Measurements from ENCODE around the gene VSTM4.

Gene VSTM4

GRCh38 chr10:49023071-49023470, 92.3 kb downstream of the VSTM4 start:
- Mint-ChIP-seq H3K4me1 (ENCODE audit: low read depth) (no peaks in the 10 kb centered on the region), H3K4me3 (no peak overlapping the region), H3K9me3 (no peaks in the 10 kb centered on the region), H3K27me3 (peaks cover 14% of the 10 kb centered on the region), H3K36me3 (ENCODE audit: low read depth) (no peaks in the 10 kb centered on the region), H3K27ac (no peak overlapping the region)

GRCh38 chr10:49021685-49022084, 93.6 kb downstream of the VSTM4 start:
- Mint-ChIP-seq H3K36me3 (ENCODE audit: low read depth) (no peaks in the 10 kb centered on the region), H3K9me3 (no peaks in the 10 kb centered on the region), H3K4me1 (ENCODE audit: low read depth) (no peaks in the 10 kb centered on the region), H3K27me3 (peaks cover 25% of the 10 kb centered on the region), H3K27ac (no peak overlapping the region), H3K4me3 (no peak overlapping the region)

GRCh38 chr10:49015700-49016099, 99.6 kb downstream of the VSTM4 start:
- Mint-ChIP-seq H3K36me3 (ENCODE audit: low read depth) (no peaks in the 10 kb centered on the region), H3K27me3 (peaks cover 28% of the 10 kb centered on the region), H3K27ac (no peak overlapping the region), H3K4me3 (no peak overlapping the region), H3K4me1 (ENCODE audit: low read depth) (no peaks in the 10 kb centered on the region), H3K9me3 (no peaks in the 10 kb centered on the region)

GRCh38 chr10:49012603-49013002, 102.7 kb downstream of the VSTM4 start:
- Mint-ChIP-seq H3K27ac (no peak overlapping the region), H3K9me3 (no peaks in the 10 kb centered on the region), H3K4me1 (ENCODE audit: low read depth) (no peaks in the 10 kb centered on the region), H3K4me3 (no peak overlapping the region), H3K27me3 (peaks cover 12% of the 10 kb centered on the region), H3K36me3 (ENCODE audit: low read depth) (no peaks in the 10 kb centered on the region)

GRCh38 chr10:49011756-49012155, 103.6 kb downstream of the VSTM4 start:
- no peaks in the 10 kb centered on the region for H3K36me3 Mint-ChIP-seq (ENCODE audit: low read depth)
- no peak overlapping the region for H3K4me3 Mint-ChIP-seq
- no peak overlapping the region for H3K27ac Mint-ChIP-seq
- no peaks in the 10 kb centered on the region for H3K9me3 Mint-ChIP-seq
- H3K27me3 Mint-ChIP-seq, result peaks cover 6% of the 10 kb centered on the region
- no peaks in the 10 kb centered on the region for H3K4me1 Mint-ChIP-seq (ENCODE audit: low read depth)

GRCh38 chr10:49010865-49011264, 104.5 kb downstream of the VSTM4 start:
- Mint-ChIP-seq H3K36me3 (ENCODE audit: low read depth) (no peaks in the 10 kb centered on the region), H3K27me3 (peaks cover 3% of the 10 kb centered on the region), H3K4me1 (ENCODE audit: low read depth) (no peaks in the 10 kb centered on the region), H3K4me3 (no peak overlapping the region), H3K9me3 (no peaks in the 10 kb centered on the region), H3K27ac (no peak overlapping the region)

- H3K27me3 Mint-ChIP-seq, result no peaks in the 10 kb centered on the region
- no peaks in the 10 kb centered on the region for H3K36me3 Mint-ChIP-seq (ENCODE audit: low read depth)
- no peaks in the 10 kb centered on the region for H3K4me1 Mint-ChIP-seq (ENCODE audit: low read depth)
- H3K27ac Mint-ChIP-seq, result no peak overlapping the region
- H3K9me3 Mint-ChIP-seq, result no peaks in the 10 kb centered on the region
- no peak overlapping the region for H3K4me3 Mint-ChIP-seq
Observed at GRCh38 chr10:49010295-49010694, 105.0 kb downstream of the VSTM4 start.

- Mint-ChIP-seq H3K4me3 (no peak overlapping the region), H3K27ac (no peak overlapping the region), H3K4me1 (ENCODE audit: low read depth) (no peaks in the 10 kb centered on the region), H3K36me3 (ENCODE audit: low read depth) (no peaks in the 10 kb centered on the region), H3K9me3 (no peaks in the 10 kb centered on the region), H3K27me3 (no peaks in the 10 kb centered on the region)
Observed at GRCh38 chr10:49009199-49009979, 105.9 kb downstream of the VSTM4 start.

GRCh38 chr10:49008505-49009198, 106.7 kb downstream of the VSTM4 start:
- H3K4me3 Mint-ChIP-seq, result no peak overlapping the region
- no peaks in the 10 kb centered on the region for H3K4me1 Mint-ChIP-seq (ENCODE audit: low read depth)
- H3K27me3 Mint-ChIP-seq, result no peaks in the 10 kb centered on the region
- H3K36me3 Mint-ChIP-seq (ENCODE audit: low read depth), result no peaks in the 10 kb centered on the region
- H3K27ac Mint-ChIP-seq, result no peak overlapping the region
- no peaks in the 10 kb centered on the region for H3K9me3 Mint-ChIP-seq

- Mint-ChIP-seq H3K36me3 (ENCODE audit: low read depth) (no peaks in the 10 kb centered on the region), H3K4me3 (no peak overlapping the region), H3K4me1 (ENCODE audit: low read depth) (no peaks in the 10 kb centered on the region), H3K27ac (no peak overlapping the region), H3K27me3 (no peaks in the 10 kb centered on the region), H3K9me3 (no peaks in the 10 kb centered on the region)
Observed at GRCh38 chr10:49008091-49008490, 107.2 kb downstream of the VSTM4 start.

- no peaks in the 10 kb centered on the region for H3K4me1 Mint-ChIP-seq (ENCODE audit: low read depth)
Observed at GRCh38 chr10:49007129-49007528, 108.2 kb downstream of the VSTM4 start.

GRCh38 chr10:49005270-49005669, 110.1 kb downstream of the VSTM4 start:
- no peaks in the 10 kb centered on the region for H3K9me3 Mint-ChIP-seq
- H3K27me3 Mint-ChIP-seq, result no peaks in the 10 kb centered on the region
- H3K36me3 Mint-ChIP-seq (ENCODE audit: low read depth), result no peaks in the 10 kb centered on the region
- H3K4me1 Mint-ChIP-seq (ENCODE audit: low read depth), result no peaks in the 10 kb centered on the region
- no peak overlapping the region for H3K27ac Mint-ChIP-seq
- H3K4me3 Mint-ChIP-seq, result no peak overlapping the region

More at GRCh38 chr10:49007129-49007528, 108.2 kb downstream of the VSTM4 start:
- Mint-ChIP-seq H3K27me3 (no peaks in the 10 kb centered on the region), H3K4me3 (no peak overlapping the region), H3K36me3 (ENCODE audit: low read depth) (no peaks in the 10 kb centered on the region), H3K27ac (no peak overlapping the region), H3K9me3 (no peaks in the 10 kb centered on the region)

GRCh38 chr10:49001870-49002672, 113.3 kb downstream of the VSTM4 start:
- Mint-ChIP-seq H3K36me3 (ENCODE audit: low read depth) (no peaks in the 10 kb centered on the region), H3K4me1 (ENCODE audit: low read depth) (no peaks in the 10 kb centered on the region), H3K4me3 (no peak overlapping the region), H3K9me3 (no peaks in the 10 kb centered on the region), H3K27me3 (no peaks in the 10 kb centered on the region), H3K27ac (no peak overlapping the region)

- Mint-ChIP-seq H3K27ac (no peak overlapping the region), H3K4me3 (no peak overlapping the region), H3K9me3 (no peaks in the 10 kb centered on the region), H3K36me3 (ENCODE audit: low read depth) (no peaks in the 10 kb centered on the region), H3K4me1 (ENCODE audit: low read depth) (no peaks in the 10 kb centered on the region), H3K27me3 (no peaks in the 10 kb centered on the region)
Observed at GRCh38 chr10:49001402-49001801, 113.9 kb downstream of the VSTM4 start.
